GM21825 (cell line): ENCODE data around the gene MTOR.
"Not testable (repeated sequence)": the region's sequence is repeated elsewhere in the genome, so short reads cannot be mapped to it uniquely, and the experiment has no call there.

ENCODE experiments used
- ATAC-seq: cut with Tn5 transposase; IDR thresholded peaks from one replicate; pipeline ENCODE4 v1.9.1; 2021; ENCODE audit warnings: mild to moderate bottlenecking, moderate library complexity; ENCODE audit not compliant: unreplicated experiment

MTOR gene

DNA sequence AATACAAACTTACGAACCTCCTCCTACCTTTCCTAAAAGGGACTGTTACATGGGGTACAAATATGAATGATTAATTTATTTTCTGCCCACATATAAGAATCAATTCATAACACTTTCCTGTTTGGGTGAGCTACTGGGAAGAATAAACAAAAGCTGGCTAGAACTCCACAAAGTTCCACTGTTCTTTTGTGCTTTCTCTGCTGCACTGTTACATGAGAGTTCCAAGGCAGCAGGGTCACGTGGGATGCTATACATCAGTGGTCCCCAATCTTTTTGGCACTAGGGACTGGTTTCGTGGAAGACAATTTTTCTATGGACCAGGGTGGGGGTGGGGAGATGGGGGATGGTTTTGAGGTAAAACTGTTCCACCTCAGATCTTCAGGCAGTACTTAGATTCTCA lies 75.4 kb downstream of the MTOR start:
- no peak for ATAC-seq

DNA sequence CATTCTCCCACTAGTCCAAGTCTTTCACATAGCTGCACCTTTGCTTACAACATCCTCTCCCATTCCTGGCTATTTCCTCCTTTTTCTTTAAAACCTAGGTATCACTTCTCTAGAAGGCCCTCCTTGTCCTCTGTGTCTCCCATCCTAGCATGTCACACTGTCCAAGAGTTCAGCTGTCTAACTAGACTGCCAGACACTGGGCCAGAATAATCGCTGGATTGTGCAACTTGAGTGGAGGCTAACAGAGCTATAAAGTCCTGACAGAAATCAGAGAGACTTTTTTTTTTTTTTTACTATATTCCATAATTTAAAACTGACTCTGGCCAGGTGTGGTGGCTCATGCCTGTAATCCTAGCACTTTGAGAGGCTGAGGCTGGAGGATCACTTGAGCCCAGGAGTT lies 77.4 kb downstream of the MTOR start:
- ATAC-seq: no peak

DNA sequence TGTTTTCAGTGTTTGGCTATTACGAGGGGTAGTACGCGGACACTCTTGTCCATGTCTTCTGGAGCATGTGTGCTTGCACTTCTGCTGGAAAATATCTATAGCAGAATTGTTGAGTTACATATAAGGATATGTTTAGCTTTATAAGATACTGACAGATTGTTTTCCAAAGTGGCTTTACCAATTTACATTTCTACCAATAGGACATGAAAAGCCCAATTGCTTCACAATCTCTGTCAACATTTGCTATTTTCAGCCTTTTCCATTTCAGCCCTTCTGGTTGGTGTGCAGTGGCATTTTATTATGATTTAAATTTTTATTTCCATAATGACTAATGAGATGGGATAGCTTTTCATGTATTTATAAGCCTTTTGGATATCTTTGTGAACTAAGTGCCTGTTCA lies 79.5 kb downstream of the MTOR start:
- ATAC-seq: no peak

DNA sequence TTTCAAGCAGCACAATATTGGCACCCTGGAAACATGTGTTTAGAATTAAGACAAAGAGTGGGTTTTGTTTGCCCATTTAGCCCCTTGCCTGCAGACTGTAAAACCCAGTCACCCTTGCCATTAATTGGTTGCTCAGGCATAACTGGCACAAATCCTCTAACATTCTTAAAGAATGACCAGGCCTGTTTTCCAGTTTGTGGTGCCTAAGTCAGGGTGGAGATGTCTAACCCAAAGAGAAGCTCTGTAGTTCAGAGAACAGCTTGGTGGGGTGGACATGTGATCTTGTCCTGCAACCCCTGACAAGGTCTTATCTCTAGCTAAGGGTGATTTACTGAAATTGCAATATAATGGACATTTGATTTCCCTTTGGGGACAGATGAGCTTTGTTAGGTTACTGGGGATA lies 82.0 kb downstream of the MTOR start:
- ATAC-seq: no peak

DNA sequence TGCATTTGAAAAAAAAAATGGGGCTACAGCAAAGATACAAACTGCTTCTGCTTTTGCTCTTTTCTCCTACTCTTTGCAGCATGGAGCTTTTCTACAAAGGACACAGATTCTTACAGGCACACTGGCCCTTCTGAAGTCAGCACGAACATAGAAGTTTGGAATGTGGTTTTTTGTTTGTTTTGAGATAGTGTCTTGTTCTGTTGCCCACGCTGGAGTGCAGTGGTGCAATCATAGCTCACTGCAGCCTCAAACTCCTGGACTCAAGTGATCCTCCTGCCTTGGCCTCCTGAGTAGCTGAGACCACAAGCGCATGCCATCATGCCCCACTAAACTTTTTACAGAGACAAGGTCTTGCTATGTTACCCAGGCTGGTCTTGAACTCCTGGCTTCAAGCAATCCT lies 82.6 kb downstream of the MTOR start:
- ATAC-seq: not testable (repeated sequence)

DNA sequence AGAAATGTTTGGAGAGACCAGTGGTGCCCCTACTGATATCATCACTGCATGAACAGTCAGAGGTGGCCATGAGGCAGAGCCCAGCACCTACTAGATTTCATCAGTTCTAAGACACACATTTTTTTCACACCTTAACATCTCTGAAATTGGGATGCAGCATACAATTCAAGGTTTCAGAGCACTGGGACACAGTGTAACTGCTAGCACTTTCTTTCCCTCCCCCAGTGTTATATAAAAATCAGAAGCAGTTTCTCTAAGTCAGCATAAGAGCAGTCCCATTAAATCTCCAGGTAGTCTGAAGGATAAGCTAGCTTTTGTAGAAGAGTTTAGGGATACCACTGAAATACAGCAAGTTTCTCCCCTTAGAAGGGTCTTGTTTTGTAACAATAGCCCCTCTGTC lies 83.2 kb downstream of the MTOR start:
- no peak for ATAC-seq

DNA sequence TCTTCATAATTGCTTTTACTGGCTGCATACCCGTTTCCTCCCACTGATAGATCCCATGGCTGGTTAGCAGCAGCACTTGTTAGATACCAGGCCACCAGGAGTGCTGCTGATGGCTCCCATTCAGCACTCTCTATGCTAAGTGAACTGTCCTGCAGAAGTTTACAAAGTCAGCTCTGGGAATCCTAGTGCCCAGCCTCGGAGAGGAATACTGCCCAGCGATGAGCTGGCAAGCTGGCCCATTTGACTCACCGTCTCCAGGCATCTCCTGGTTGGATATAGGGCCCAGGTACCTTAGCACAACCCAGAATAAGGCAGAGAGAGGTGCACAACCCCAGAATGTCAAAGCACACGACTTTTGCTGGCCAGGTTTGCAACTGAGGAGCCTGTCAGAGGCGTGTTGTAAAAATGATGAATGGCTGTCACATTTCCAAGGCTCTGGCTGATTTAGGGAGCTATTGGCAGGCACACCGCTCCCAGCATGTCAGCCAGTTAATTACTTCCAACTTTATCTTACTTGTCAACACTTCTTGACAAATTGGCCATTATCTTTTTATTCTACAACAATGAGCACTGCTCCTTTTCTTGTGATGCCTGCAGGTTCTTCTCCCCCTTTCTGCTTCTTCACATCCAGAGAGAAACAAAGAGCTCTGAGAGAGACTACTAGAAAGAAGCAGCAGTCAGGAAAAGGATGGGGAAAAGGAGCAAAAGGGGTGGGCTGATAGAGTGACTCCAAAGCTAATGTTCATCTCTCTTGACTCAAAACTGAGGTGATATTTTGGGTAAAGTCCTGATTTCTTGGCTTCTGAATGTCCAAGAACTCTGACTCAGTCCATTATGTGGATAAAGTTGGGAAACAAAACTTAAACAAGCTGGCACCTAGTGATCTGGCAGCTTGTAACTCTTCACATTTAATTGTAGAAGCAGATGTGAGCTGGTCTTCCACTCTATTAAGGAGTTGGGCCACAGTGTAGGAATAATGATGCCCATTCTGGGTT lies 84.0 kb downstream of the MTOR start:
- no peak for ATAC-seq

DNA sequence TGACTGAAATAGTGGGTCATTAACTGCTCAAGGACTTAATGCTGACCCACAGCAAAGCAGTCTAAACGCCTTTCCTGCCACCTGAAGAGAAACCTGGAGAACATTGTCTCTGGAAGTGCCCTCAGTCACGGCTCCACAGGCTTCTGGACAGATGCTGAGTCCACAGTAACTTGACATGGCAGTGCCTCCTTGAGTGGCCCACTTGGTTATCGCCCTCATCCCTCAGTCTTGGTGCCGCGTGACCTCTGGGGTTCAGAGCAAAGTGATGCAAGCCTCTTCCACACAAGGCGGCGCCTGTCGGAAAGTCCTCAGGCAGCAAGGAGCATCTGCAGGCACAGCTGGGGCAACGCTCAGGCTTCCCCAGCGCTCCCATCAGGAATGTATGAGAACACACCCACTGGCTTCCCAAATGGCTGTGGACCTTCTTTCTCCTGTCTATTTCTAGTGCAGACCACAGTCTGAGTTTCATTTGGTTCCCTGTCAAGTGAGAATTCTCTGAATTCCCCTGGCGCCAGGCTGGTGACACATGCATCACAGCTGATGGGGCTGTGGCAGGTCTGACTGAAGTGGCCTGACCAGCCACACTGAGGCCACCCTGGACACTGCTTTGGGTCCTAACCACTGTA lies 86.2 kb downstream of the MTOR start:
- ATAC-seq: no peak

DNA sequence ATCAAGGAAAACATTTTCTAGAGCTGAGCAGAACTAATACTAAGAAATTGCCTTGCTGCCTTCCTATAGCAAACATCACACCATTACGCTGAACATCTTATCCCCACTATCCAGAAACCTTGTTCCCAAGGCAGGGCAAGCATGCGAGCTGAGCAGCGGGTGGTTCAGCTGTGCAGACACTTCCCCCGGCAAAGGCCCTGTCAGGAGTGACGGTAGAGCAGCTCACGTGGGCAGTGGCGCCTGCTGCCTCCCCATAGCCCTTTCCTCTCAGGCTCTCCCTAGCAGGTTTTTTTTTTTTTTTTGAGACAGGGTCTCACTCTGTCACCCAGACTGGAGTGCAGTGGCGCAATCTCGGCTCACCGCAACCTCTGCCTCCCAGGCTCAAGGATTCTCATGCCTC lies 86.9 kb downstream of the MTOR start:
- no peak for ATAC-seq

DNA sequence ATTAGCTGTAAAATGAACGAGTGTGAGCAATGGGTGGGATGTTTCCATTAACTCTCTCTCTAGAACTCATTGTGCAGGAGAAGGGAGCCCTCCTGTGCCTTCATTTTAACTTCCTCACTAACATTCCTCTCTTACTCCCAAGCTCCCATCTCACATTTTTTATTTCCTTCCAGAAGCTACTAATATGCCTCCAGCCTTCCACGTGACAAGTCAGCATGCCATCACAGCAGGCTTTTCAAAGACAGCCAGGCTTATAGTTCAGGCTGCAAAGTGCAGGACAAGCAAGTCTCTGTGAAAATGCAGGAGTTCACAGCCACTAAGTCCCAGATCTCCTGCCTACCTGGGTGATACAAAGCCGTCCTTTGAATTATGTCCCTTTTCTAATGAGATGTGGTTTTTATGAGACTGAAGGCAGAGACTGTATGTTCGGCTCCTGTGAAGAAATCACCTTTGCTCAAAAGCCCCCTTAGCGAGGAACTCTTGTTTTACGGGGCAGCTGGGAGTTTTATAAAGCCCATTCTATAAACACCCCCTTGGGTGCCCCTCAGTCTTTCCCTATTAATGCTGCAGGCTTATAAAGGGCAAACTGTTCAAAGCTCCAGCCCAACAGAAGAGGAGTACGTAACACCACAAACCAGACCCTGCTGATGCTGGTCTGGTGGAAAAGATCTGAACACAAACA lies 87.9 kb downstream of the MTOR start:
- ATAC-seq: no peak

DNA sequence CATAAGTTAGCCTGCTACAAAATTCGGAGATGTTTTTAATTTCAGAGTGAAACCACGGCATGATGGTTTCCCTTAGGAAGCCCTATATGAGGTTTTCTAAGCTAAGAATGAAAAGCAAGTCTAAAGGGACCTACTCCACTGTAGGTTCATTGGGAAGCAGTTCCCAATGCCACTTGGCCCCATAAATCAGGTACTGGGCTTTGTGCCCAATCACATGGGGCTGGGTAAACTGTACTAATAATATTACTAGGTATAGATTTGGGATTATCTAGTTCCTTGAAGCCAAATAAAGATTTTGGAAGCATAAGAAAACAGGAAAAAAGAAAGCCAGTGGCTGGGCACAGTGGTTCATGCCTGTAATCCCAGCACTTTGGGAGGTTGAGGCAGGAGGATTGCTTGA lies 92.2 kb downstream of the MTOR start:
- no peak for ATAC-seq

DNA sequence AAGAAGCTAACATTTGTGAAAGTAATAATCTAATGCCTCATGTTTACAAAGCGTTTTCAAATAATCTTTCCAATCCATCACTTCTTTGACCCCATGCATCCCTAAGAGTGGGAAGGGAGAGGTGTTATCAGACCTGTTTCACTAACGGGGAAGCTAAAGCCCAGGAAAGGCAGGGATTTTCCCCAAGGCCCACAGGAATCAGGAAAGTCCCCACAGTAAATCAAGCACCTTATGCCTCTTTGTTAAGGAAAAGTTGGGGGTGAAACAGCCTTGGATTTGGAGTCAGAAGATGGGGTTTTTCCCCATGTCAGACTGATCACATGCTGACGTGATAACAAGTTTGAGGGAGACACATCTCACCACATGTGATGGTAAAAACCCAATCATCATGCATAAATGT lies 93.1 kb downstream of the MTOR start:
- no peak for ATAC-seq

DNA sequence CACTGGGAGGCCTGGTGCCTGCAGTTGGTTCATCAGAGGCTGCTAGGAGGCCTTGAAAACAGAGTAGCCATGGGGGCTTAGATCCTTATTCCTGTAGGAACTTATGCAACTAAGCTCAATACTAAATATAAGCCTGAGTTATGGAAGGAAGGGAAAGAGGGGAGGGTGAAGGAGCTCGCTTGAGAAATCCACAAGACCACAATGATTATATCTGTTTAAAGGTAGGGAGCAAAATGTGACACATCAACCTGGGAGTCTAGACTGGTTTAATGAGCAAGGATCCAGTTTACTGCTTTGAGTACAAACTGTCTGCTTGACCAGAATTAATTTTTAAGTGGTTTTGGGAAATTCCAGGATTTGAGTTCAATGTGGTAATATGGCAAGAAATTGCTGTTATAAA lies 93.6 kb downstream of the MTOR start:
- ATAC-seq: no peak

DNA sequence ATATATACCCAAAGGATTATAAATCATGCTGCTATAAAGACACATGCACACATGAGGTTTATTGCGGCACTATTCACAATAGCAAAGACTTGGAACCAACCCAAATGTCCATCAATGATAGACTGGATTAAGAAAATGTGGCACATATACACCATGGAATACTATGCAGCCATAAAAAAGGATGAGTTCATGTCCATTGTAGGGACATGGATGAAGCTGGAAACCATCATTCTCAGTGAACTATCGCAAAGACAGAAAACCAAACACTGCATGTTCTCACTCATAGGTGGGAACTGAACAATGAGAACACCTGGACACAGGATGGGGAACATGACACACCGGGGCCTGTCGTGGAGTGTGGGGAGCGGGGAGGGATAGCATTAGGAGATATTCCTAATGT lies 95.6 kb downstream of the MTOR start:
- ATAC-seq: not testable (repeated sequence)

DNA sequence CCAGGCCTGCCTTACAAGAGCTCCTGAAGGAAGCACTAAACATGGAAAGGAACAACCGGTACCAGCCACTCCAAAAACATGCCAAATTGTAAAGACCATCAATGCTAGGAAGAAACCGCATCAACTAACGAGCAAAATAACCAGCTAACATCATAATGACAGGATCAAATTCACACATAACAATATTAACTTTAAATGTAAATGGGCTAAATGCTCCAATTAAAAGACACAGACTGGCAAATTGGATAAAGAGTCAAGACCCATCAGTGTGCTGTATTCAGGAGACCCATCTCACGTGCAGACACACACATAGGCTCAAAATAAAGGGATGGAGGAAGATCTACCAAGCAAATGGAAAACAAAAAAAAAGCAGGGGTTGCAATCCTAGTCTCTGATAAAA lies 99.6 kb downstream of the MTOR start:
- not testable (repeated sequence) for ATAC-seq

DNA sequence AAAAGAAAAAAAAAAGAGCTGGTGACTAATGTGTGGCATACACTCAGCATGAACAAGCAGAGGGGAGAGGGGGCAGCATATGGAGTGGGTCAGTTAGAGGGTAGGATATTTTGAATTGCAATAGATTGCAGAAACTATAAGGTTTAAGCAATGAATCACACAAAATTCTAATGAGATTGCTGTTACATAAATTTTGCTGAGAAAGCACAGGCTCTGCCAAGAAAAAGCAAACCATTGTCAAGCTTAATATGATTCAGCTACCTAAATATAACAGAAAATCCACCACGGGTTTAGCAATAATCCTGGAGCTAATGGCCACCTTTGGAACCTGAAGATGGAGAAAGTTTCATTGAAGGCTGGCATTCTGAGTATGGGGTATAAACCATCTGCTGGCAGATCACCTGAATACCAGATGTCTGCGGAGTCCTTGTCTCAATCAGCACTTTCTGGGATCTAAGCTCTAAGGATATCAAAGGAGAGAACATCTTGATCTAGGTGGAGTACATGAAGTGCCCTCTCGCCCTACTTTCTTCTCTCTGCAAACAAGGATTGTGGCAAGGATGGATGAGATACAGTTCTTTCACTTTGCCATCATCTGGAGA lies 103.5 kb downstream of the MTOR start:
- ATAC-seq: no peak

DNA sequence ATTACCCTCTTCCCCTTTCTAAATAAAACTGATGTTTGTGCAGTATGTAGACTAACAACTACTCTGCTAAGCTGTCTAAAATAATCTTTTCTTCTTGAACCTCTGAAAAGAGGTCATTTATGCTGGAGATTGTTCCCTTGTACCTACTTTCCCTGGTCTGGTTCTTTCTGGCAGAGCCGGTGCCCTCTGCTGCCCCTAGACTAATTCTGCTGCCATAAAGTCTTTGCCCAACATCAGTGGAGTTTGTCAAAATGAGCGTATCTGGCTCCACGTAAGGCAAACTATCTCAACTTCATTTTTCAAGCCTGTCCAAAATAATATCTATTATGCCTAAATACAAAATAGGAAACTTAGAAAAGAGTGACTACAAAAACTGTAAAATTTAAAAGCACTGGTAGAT lies 104.1 kb downstream of the MTOR start:
- no peak for ATAC-seq

DNA sequence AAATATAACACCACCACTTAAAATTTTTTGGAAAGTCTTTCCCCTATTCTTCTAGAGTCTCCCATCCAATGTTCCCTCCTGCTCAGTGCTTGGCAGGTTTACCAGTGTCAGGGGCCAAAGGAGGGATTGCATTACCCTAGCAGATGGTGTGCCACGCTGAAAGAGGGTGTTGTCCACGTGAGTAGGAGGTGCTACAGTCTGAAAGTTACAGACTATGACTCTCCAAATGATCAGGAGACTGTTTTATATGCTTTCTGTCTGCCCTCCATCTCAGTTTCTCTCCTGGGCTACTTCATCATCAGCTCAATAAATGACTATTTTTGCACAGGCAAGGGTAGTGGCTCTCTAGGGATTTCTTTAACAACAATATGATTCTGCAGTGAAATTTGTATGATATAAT lies 104.5 kb downstream of the MTOR start:
- ATAC-seq: no peak

DNA sequence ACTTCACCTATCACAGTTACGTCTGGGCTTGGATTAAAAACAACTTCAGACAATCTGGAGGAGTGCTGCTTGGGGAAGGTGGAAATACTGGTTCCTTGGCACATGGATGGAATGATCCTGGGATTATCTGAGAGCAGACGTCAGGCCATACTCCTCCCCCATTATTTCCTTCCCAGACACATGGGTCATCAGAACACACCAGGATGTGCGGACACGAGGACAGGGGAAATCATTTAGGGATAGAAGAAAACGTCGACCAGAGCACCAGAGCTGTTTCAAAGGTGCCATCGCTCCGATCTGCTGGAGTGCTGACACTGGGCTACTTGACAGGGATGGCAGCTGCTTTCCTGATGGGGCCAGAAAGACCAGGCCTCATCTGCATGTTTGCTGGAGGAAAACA lies 105.0 kb downstream of the MTOR start:
- ATAC-seq: no peak

DNA sequence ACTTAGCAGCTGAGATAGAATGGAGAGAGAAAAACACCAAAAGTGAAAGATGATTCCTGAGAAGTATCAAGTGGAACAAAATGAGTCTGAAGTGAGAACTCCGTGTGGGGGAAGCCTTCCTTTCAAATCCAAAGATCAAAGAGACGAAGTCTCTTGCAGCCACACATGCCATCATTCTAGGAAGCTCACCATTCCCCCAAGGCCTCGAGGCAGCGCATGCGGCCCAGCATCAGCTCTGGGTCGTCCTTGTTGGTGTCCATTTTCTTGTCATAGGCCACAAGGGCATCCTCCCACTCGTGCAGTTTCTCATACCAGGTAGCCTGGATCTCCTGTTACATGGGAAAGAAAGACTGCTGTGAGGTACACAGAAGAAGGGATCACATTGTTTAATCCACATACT lies 105.4 kb downstream of the MTOR start:
- ATAC-seq: no peak

DNA sequence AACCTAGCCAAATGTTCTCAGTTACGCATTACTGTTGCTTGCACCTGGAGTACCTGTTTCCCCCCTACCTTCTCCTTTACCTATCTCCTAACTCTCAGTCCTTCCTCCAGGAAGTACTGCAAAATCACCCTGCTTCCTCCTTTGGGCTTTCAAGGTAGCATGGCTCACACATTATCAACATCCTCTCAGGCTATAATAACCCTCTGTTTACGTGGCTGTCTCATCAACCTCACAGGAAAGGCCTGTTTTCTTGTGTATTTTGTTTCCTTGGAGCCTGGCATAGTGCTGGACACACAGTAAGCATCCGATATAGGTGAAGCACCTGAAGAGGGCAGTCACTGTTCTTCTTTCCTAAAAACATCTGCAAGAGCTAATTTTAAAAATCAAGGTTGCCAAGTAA lies 105.9 kb downstream of the MTOR start:
- ATAC-seq: no peak
